Posterior cingulate gyrus (tissue), 11 donors: ENCODE results near the gene ZBTB38.

Experiments used
- DNase-seq, 10 donors: peaks; one replicate each; pipeline versions ENCODE4 v3.0.0 to v3.0.0-alpha.2; 2020 to 2021; ENCODE audit warnings: mixed read lengths in 3 of 10
- intact Hi-C: fragments of 100-400 bp; cut with DNase I; formaldehyde crosslinking; loops from one replicate; pipeline ENCODE4 v1.15.1; 2023

Gene ZBTB38

GRCh38 chr3:141413801-141414689 is 45.7 kb downstream of the ZBTB38 start:
- intact Hi-C loops: loop anchor here (5.0 kb wide), 1 partner anchor 38 kb away; no protein-coding TSS in a partner anchor
- no peak for DNase-seq

- DNase-seq: no peak
- intact Hi-C loops: loop anchor here (5.0 kb wide), 1 partner anchor 37 kb away; no protein-coding TSS in a partner anchor
These were observed 46.6 kb downstream of the ZBTB38 start for GRCh38 chr3:141414800-141415462.

- intact Hi-C loops: no loop called here
- no peak for DNase-seq
These were observed 47.6 kb downstream of the ZBTB38 start for GRCh38 chr3:141415953-141416352.
